ENCODE data around the gene SDK2. TPM values are rescaled to one million over a fixed set of nuclear protein-coding genes. Genes with fewer than 3 reads are reported as not detected.

Gene SDK2
- total RNA-seq, 4 donors from 2014 or later = under 0.01 to 0.49 (median 0.08) TPM

GRCh38 chr17:73336408-73337329 lies 307.6 kb downstream of the SDK2 start:
- TF ChIP-seq CTCF (IDR thresholded peaks at IDR 0.05; ENCODE audit: low read depth) = no peak

GRCh38 chr17:73335591-73336407 lies 308.4 kb downstream of the SDK2 start:
- TF ChIP-seq CTCF (IDR thresholded peaks at IDR 0.05; ENCODE audit: low read depth) = no peak

GRCh38 chr17:73334771-73335513 lies 309.3 kb downstream of the SDK2 start:
- TF ChIP-seq CTCF (IDR thresholded peaks at IDR 0.05; ENCODE audit: low read depth) = no peak

GRCh38 chr17:73331060-73331459 lies 313.2 kb downstream of the SDK2 start:
- no peak for TF ChIP-seq CTCF (IDR thresholded peaks at IDR 0.05; ENCODE audit: low read depth)

- TF ChIP-seq CTCF (IDR thresholded peaks at IDR 0.05; ENCODE audit: low read depth) = no peak
Measured at GRCh38 chr17:73327676-73328075, 316.6 kb downstream of the SDK2 start.

- no peak for TF ChIP-seq CTCF (IDR thresholded peaks at IDR 0.05; ENCODE audit: low read depth)
Measured at GRCh38 chr17:73325527-73325842, 318.8 kb downstream of the SDK2 start.
